Spinal cord (tissue), 10 donors: ENCODE data around the gene CASP6. TPM values are rescaled to one million over a fixed set of nuclear protein-coding genes. Genes with fewer than 3 reads are reported as not detected.
A peak's percentile ranks its signal among the peaks of the same experiment; 100 is the strongest.

Experiments used
- DNase-seq, 6 donors: peaks; one replicate each; pipeline versions ENCODE4 v3.0.0 to v3.0.0-alpha.2; 2013 to 2015; ENCODE audit warnings: low spot score in 6 of 6, low read depth in 4 of 6
- H3K27ac ChIP-seq: one replicate; pipeline ENCODE4 v1.5.1; 2013; ENCODE audit warnings: low read depth, low read length, control low read depth
- H3K27me3 ChIP-seq: one replicate; pipeline ENCODE4 v1.6.1; 2013; ENCODE audit warnings: low read length; ENCODE audit not compliant: control insufficient read depth, insufficient read depth
- H3K36me3 ChIP-seq: one replicate; pipeline ENCODE4 v1.6.1; 2013; ENCODE audit warnings: low read length; ENCODE audit not compliant: control insufficient read depth, insufficient read depth
- H3K4me1 ChIP-seq: one replicate; pipeline ENCODE4 v1.6.1; 2013; ENCODE audit warnings: low read length; ENCODE audit not compliant: control insufficient read depth, insufficient read depth
- H3K4me3 ChIP-seq: one replicate; pipeline ENCODE4 v1.5.1; 2013; ENCODE audit warnings: low read depth, low read length, control low read depth
- H3K9me3 ChIP-seq: one replicate; pipeline ENCODE4 v1.6.1; 2013; ENCODE audit warnings: low read length; ENCODE audit not compliant: control insufficient read depth, insufficient read depth
- WGBS: methylation state at CpG from one replicate; pipeline ENCODE4 v1.1.5; 2013; ENCODE audit warnings: missing lambda C conversion rate; ENCODE audit not compliant: insufficient coverage; 5-methylcytosine and 5-hydroxymethylcytosine counted together
- polyA plus RNA-seq, 2 donors: library from polyadenylated mRNA; unstranded; fragments of 120-200 nt; gene quantifications; one replicate each; pipeline ENCODE4 v1.2.1, GENCODE V29; 2013; ENCODE audit not compliant: insufficient read length in 2 of 2
- total RNA-seq, 2 donors: library from RNA; depleted of rRNA in 1 of 2; stranded (reverse); fragments of 120-200 nt in 1 of 2; fragments of >200 nt in 1 of 2; gene quantifications; one replicate each; pipeline versions ENCODE4 v1.2.3 to v1.2.4, GENCODE V29; 2013 to 2014
- donor health status: healthy.

CASP6 gene
- total and polyA plus RNA-seq, 4 donors, result 11.8 to 20.9 (median 14.3) TPM

GRCh38 chr4:109722357-109722756 lies 19.1 kb upstream of the CASP6 start:
- H3K4me3 ChIP-seq, result no peak overlapping the region
- no peaks in the 10 kb centered on the region for H3K4me1 ChIP-seq
- H3K36me3 ChIP-seq, result no peaks in the 10 kb centered on the region
- no peaks in the 10 kb centered on the region for H3K9me3 ChIP-seq
- no peak overlapping the region for H3K27ac ChIP-seq
- H3K27me3 ChIP-seq, result no peaks in the 10 kb centered on the region
- DNase-seq, result no peak

- Histone ChIP-seq H3K27ac (no peak overlapping the region), H3K27me3 (no peaks in the 10 kb centered on the region), H3K4me1 (no peaks in the 10 kb centered on the region), H3K36me3 (no peaks in the 10 kb centered on the region), H3K4me3 (no peak overlapping the region), H3K9me3 (no peaks in the 10 kb centered on the region)
- DNase-seq, result no peak
- 89% methylated on average over 4 of the region's 7 CpGs for WGBS
These were observed 17.8 kb upstream of the CASP6 start for GRCh38 chr4:109721033-109721432.

GRCh38 chr4:109719604-109720003 lies 16.4 kb upstream of the CASP6 start:
- H3K27me3 ChIP-seq, result no peaks in the 10 kb centered on the region
- DNase-seq, result no peak
- no peaks in the 10 kb centered on the region for H3K36me3 ChIP-seq
- H3K4me3 ChIP-seq, result no peak overlapping the region
- no peak overlapping the region for H3K27ac ChIP-seq
- no peaks in the 10 kb centered on the region for H3K4me1 ChIP-seq
- WGBS, result no CpG with 5 or more reads among the region's 4 CpGs
- no peaks in the 10 kb centered on the region for H3K9me3 ChIP-seq

GRCh38 chr4:109718759-109719158 lies 15.5 kb upstream of the CASP6 start:
- Histone ChIP-seq H3K9me3 (no peaks in the 10 kb centered on the region), H3K4me1 (no peaks in the 10 kb centered on the region), H3K36me3 (no peaks in the 10 kb centered on the region), H3K27ac (no peak overlapping the region), H3K4me3 (no peak overlapping the region), H3K27me3 (no peaks in the 10 kb centered on the region)
- no peak for DNase-seq
- no CpG with 5 or more reads among the region's 1 CpG for WGBS

- Histone ChIP-seq H3K4me1 (no peaks in the 10 kb centered on the region), H3K36me3 (no peaks in the 10 kb centered on the region), H3K27ac (no peak overlapping the region), H3K9me3 (no peaks in the 10 kb centered on the region), H3K27me3 (no peaks in the 10 kb centered on the region), H3K4me3 (no peak overlapping the region)
- no CpG with 5 or more reads among the region's 3 CpGs for WGBS
- DNase-seq, result no peak
These were observed 10.3 kb upstream of the CASP6 start for GRCh38 chr4:109713500-109713899.

GRCh38 chr4:109708990-109709389 lies 5.7 kb upstream of the CASP6 start:
- H3K9me3 ChIP-seq, result no peaks in the 10 kb centered on the region
- no peak overlapping the region for H3K4me3 ChIP-seq
- H3K27ac ChIP-seq, result no peak overlapping the region
- 88% methylated on average over 1 of the region's 1 CpG for WGBS
- H3K4me1 ChIP-seq, result no peaks in the 10 kb centered on the region
- no peak for DNase-seq
- no peaks in the 10 kb centered on the region for H3K27me3 ChIP-seq
- no peaks in the 10 kb centered on the region for H3K36me3 ChIP-seq

GRCh38 chr4:109708435-109708834 lies 5.2 kb upstream of the CASP6 start:
- H3K4me3 ChIP-seq, result no peak overlapping the region
- H3K36me3 ChIP-seq, result no peaks in the 10 kb centered on the region
- no peaks in the 10 kb centered on the region for H3K27me3 ChIP-seq
- H3K9me3 ChIP-seq, result no peaks in the 10 kb centered on the region
- no peak for DNase-seq
- H3K27ac ChIP-seq, result no peak overlapping the region
- WGBS, result no CpG with 5 or more reads among the region's 2 CpGs
- H3K4me1 ChIP-seq, result peaks cover 2% of the 10 kb centered on the region

- WGBS, result 0% methylated on average over 5 of the region's 11 CpGs
- Histone ChIP-seq H3K27ac (peak overlapping the region; percentile 91), H3K27me3 (no peaks in the 10 kb centered on the region), H3K4me1 (peaks cover 17% of the 10 kb centered on the region), H3K4me3 (peak overlapping the region; percentile 90), H3K9me3 (no peaks in the 10 kb centered on the region), H3K36me3 (no peaks in the 10 kb centered on the region)
- DNase-seq, result peak in 1 of 6 donors; percentile 34
These were observed 568 bp upstream of the CASP6 start for GRCh38 chr4:109703664-109704361.

- H3K27ac ChIP-seq, result no peak overlapping the region
- H3K27me3 ChIP-seq, result no peaks in the 10 kb centered on the region
- 60% methylated on average over 13 of the region's 21 CpGs for WGBS
These were observed 1.5 kb downstream of the CASP6 start for GRCh38 chr4:109701566-109702410.

More at GRCh38 chr4:109701566-109702410, 1.5 kb downstream of the CASP6 start:
- no peaks in the 10 kb centered on the region for H3K9me3 ChIP-seq
- H3K36me3 ChIP-seq, result no peaks in the 10 kb centered on the region
- DNase-seq, result peak in 1 of 6 donors; percentile 7
- peak overlapping the region; percentile 90 for H3K4me3 ChIP-seq
- peaks cover 17% of the 10 kb centered on the region for H3K4me1 ChIP-seq
